BLaER1 treated with 17β-estradiol and CSF1 and Interleukin-3, amounts not matched to agents 10 nM and 100 nM (cell line): Measurements from ENCODE around the gene MYO1D.
"Not testable (repeated sequence)": the region's sequence is repeated elsewhere in the genome, so short reads cannot be mapped to it uniquely, and the experiment has no call there.

Experiments
- H3K27ac ChIP-seq, 11 experiments: shearing (Covaris generic); formaldehyde crosslinking; 2 replicates each; pipeline ENCODE4 v1.8.1; 2022
- H3K27me3 ChIP-seq, 11 experiments: shearing (Covaris generic); formaldehyde crosslinking; 2 replicates each; pipeline ENCODE4 v1.8.1; 2022
- H3K36me3 ChIP-seq, 11 experiments: shearing (Covaris generic); formaldehyde crosslinking; 2 replicates each; pipeline ENCODE4 v1.8.1; 2022
- H3K4me1 ChIP-seq, 10 experiments: shearing (Covaris generic); formaldehyde crosslinking; 2 replicates each; pipeline ENCODE4 v1.8.1; 2022
- H3K4me2 ChIP-seq, 11 experiments: shearing (Covaris generic); formaldehyde crosslinking; 2 replicates each; pipeline ENCODE4 v1.8.1; 2022
- H3K4me3 ChIP-seq, 10 experiments: shearing (Covaris generic); formaldehyde crosslinking; 2 replicates each; pipeline ENCODE4 v1.8.1; 2022
- H3K9ac ChIP-seq, 11 experiments: shearing (Covaris generic); formaldehyde crosslinking; 2 replicates each; pipeline ENCODE4 v1.8.1; 2022
- H3K9me3 ChIP-seq, 11 experiments: shearing (Covaris generic); formaldehyde crosslinking; replicated peaks in 1 of 11; 2 replicates each; pipeline ENCODE4 v1.8.1; 2022
- H4K20me1 ChIP-seq, 11 experiments: shearing (Covaris generic); formaldehyde crosslinking; 2 replicates each; pipeline ENCODE4 v1.8.1; 2022
- Cebpa-rat ChIP-seq, 11 experiments: shearing (Covaris generic); IDR thresholded peaks; 2 replicates each; pipeline ENCODE4 v1.8.1; 2022

The MYO1D gene

DNA sequence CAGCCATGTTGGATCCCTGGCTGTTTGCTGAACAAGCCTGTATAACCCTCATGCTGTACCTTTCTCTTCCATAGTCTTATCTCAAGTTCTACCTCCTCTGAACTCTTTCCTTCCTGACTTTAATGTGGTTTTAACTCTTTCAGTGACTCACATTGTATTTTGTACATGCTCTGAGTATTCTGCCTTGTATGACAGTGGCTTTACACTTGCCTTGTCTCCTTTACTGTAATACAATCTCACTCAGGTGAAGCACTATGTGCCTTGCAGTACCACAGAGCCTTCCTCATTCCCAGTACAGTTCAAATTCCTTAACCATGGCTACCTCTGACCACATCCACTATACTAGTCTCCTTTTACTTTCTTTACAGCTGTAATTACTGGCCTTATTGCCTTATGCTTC is 418.6 kb downstream of the MYO1D start:
- Histone ChIP-seq H3K27me3 (no peaks in the 10 kb centered on the region), H3K9ac (no peak overlapping the region), H3K4me1 (peaks cover 0 to 15% (median 0%) of the 10 kb centered on the region in 10 experiments; a peak in 3 of 20 replicates), H4K20me1 (peaks cover 40 to 100% (median 94%) of the 10 kb centered on the region in 11 experiments; a peak in 21 of 22 replicates), H3K27ac (no peak overlapping the region), H3K4me2 (no peak overlapping the region), H3K4me3 (no peak overlapping the region), H3K36me3 (peaks cover 88 to 100% (median 98%) of the 10 kb centered on the region in 11 experiments), H3K9me3 (no peaks in the 10 kb centered on the region)
- no peak for TF ChIP-seq Cebpa-rat (IDR thresholded peaks at IDR 0.05)

DNA sequence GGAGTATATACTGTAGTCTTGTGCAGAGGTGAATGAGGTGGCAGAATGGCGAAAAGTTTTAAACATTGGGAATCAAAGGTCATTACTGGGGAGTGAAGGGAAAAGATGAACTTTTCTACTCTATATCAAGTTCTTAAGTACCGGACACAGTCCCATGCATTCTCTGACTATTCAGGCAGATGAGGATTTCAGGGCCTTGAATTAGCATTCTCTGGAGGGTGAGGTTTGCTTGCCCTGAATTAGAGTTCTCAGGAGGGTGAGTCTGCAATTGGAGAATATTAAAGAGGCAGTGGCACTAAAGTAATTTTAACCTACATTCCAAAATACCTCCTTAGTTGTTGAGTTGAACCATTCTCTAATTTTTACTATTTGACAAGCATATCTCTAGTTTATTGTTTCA is 423.6 kb downstream of the MYO1D start:
- TF ChIP-seq Cebpa-rat (IDR thresholded peaks at IDR 0.05) = no peak
- Histone ChIP-seq H3K4me3 (no peak overlapping the region), H3K36me3 (peaks cover 96 to 100% (median 99%) of the 10 kb centered on the region in 11 experiments), H3K4me1 (0 out of 20 replicates have a peak, but pooled peaks cover 0 to 4% (median 0%) of the 10 kb centered on the region in 10 experiments), H3K4me2 (no peak overlapping the region), H3K27me3 (no peaks in the 10 kb centered on the region), H3K9ac (no peak overlapping the region), H4K20me1 (peaks cover 36 to 100% (median 90%) of the 10 kb centered on the region in 11 experiments; a peak in 20 of 22 replicates), H3K27ac (no peak overlapping the region), H3K9me3 (no peaks in the 10 kb centered on the region)

DNA sequence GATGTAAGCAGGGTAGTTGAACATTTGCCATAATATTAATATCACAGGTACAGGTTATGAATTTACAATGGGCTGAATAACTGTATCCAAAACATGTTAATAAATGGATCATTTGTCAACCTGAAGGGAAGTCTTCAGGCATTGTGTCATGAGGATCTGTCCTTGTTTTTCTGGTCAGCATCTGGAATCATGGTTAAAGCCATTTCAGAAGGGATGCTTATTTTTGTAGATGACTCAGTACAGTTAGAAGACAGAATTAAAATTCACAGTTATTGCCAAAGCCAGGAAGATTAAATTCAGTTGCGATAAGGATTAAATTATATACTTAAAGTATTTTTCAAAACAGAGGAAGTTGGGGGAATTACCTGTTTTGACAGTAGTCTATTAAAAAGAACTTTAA is 424.6 kb downstream of the MYO1D start:
- peaks cover 0 to 7% (median 0%) of the 10 kb centered on the region in 10 experiments; a peak in 5 of 20 replicates for H3K4me1 ChIP-seq
- no peak overlapping the region for H3K4me2 ChIP-seq
- H3K9me3 ChIP-seq = no peaks in the 10 kb centered on the region
- TF ChIP-seq Cebpa-rat (IDR thresholded peaks at IDR 0.05) = no peak
- H3K27me3 ChIP-seq = no peaks in the 10 kb centered on the region
- peaks cover 96 to 100% (median 99%) of the 10 kb centered on the region in 11 experiments for H3K36me3 ChIP-seq
- no peak overlapping the region for H3K27ac ChIP-seq
- no peak overlapping the region for H3K9ac ChIP-seq
- H3K4me3 ChIP-seq = no peak overlapping the region
- H4K20me1 ChIP-seq = peaks cover 36 to 100% (median 87%) of the 10 kb centered on the region in 11 experiments; a peak in 20 of 22 replicates

DNA sequence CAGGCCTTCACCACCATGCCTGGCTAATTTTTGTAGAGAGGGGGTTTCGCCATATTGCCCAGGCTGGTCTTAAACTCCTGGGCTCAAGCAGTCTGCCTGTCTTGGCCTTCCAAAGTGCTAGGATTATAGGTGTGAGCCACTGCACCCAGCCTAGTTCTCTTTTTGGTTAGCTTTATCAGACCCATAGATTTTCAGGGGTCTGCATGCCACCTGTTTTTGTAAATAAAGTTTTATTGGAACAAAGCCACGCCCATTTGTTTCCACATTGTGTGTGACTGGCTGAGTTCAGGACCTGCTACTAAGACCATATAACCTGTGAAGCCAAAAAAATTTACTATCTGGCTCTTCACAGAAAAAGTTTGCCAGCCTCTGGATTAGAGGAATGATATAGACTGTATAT is 425.0 kb downstream of the MYO1D start:
- peaks cover 32 to 100% (median 84%) of the 10 kb centered on the region in 11 experiments; a peak in 20 of 22 replicates for H4K20me1 ChIP-seq
- H3K9me3 ChIP-seq = no peaks in the 10 kb centered on the region
- H3K4me1 ChIP-seq = peaks cover 2 to 11% (median 3%) of the 10 kb centered on the region in 10 experiments; a peak in 19 of 20 replicates
- H3K4me3 ChIP-seq = no peak overlapping the region
- no peak overlapping the region for H3K9ac ChIP-seq
- TF ChIP-seq Cebpa-rat (IDR thresholded peaks at IDR 0.05) = no peak
- no peak overlapping the region for H3K4me2 ChIP-seq
- H3K36me3 ChIP-seq = peaks cover 95 to 100% (median 99%) of the 10 kb centered on the region in 11 experiments
- no peak overlapping the region for H3K27ac ChIP-seq
- no peaks in the 10 kb centered on the region for H3K27me3 ChIP-seq

DNA sequence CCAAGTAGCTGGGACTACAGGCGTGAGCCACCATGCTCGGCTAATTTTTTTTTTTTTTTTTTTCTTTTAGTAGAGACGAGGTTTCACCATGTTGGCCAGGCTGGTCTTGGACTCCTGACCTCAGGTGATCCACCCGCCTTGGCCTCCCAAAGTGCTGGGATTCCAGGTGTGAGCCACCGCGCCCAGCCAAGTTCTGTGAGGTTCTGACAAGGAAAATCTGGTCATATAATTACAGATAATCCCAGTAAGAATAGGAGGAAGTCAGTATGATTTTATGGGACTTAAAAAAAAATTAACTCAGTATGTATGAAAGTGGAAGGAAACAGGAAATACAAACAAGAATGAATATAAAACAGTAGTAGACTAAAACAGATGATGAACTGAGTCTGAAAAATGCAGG is 426.5 kb downstream of the MYO1D start:
- not testable (repeated sequence) for H3K4me2 ChIP-seq, H3K27me3 ChIP-seq, H3K27ac ChIP-seq, H3K4me3 ChIP-seq, H3K9me3 ChIP-seq, H3K9ac ChIP-seq
- peaks cover 17 to 26% (median 18%) of the 10 kb centered on the region in 10 experiments for H3K4me1 ChIP-seq
- H3K36me3 ChIP-seq = peaks cover 82 to 100% (median 88%) of the 10 kb centered on the region in 11 experiments
- peaks cover 30 to 100% (median 89%) of the 10 kb centered on the region in 11 experiments; a peak in 20 of 22 replicates for H4K20me1 ChIP-seq

DNA sequence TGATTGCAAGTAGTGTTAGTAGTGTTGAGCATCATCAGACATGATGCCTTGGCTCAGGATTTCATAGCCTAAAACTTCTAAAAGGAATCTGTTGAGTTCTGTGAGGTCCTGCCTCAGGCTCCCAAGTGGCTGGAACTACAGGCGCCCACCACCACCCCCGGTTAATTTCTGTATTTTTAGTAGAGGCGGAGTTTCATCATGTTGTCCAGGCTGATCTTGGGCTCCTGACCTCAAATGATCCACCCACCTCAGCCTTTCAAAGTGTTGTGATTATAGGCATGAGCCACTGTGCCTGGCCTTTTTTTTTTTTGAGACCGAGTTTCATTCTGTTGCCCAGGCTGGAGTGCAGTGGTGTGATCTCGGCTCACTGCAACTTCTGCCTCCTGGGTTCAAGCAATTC is 427.0 kb downstream of the MYO1D start:
- Histone ChIP-seq H3K9ac (no peak overlapping the region), H3K27ac (no peak overlapping the region), H3K36me3 (peaks cover 78 to 98% (median 84%) of the 10 kb centered on the region in 11 experiments), H3K27me3 (no peaks in the 10 kb centered on the region), H3K4me2 (no peak overlapping the region), H3K9me3 (no peaks in the 10 kb centered on the region), H4K20me1 (peaks cover 30 to 100% (median 89%) of the 10 kb centered on the region in 11 experiments; a peak in 20 of 22 replicates), H3K4me3 (no peak overlapping the region), H3K4me1 (peaks cover 19 to 28% (median 20%) of the 10 kb centered on the region in 10 experiments)
- TF ChIP-seq Cebpa-rat (IDR thresholded peaks at IDR 0.05) = no peak

DNA sequence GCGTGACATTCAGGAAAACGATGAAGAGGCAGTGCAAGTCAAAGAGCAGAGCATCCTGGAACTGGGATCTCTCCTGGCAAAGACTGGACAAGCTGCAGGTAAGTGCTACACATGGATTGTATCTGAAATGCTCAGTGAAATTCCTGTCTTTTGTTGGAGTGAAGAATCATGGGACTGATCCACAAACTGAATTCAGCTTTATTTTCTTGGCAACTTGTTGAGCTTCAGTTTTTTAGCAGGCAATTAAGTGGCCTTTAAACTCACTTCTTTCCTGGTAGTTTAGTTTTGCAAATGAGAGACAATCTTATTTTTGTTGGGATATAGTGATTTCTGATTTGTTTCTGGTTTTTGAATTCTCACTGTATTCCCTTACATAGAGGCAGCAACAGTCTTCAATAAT is 430.0 kb downstream of the MYO1D start:
- no peak for TF ChIP-seq Cebpa-rat (IDR thresholded peaks at IDR 0.05)
- H3K36me3 ChIP-seq = peaks cover 48 to 68% (median 54%) of the 10 kb centered on the region in 11 experiments
- peak overlapping the region; percentile 51 to 97 (median 89); a peak in 18 of 22 replicates for H3K4me2 ChIP-seq
- H3K27ac ChIP-seq = 0 out of 22 replicates have a peak overlapping the region, but pooled peaks of 1 of the 11 experiments have one; percentile 97
- no peak overlapping the region; a peak in 1 of 20 replicates for H3K4me3 ChIP-seq
- peak overlapping the region in 1 of 11 experiments; percentile 30; a peak in 1 of 22 replicates for H3K9ac ChIP-seq
- peaks cover 20 to 31% (median 26%) of the 10 kb centered on the region in 10 experiments for H3K4me1 ChIP-seq
- peaks cover 11 to 75% (median 64%) of the 10 kb centered on the region in 11 experiments; a peak in 20 of 22 replicates for H4K20me1 ChIP-seq
- no peaks in the 10 kb centered on the region for H3K27me3 ChIP-seq
- H3K9me3 ChIP-seq = peaks cover 0 to 4% (median 0%) of the 10 kb centered on the region in 11 experiments; a peak in 1 of 22 replicates

DNA sequence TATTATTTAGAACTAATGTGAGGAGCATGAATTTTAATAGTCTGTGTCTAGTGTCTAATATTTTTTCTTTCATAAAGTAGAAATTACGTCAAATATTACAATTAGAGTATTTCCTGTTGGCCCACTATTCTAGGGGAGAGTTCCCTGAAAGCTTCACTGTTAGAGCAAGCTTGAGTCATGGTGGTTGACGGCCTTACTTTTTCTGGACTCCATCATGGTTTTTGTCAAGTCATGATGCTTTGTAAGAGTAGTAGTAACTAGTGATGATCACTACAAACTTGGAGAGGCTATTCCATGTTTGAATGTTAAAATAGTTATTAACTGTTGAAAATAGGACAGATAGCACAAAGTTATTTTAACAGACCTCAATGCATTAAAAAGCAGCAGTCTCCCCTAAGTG is 431.0 kb downstream of the MYO1D start:
- TF ChIP-seq Cebpa-rat (IDR thresholded peaks at IDR 0.05) = no peak
- peak overlapping the region in 5 of 11 experiments; percentile 23 to 98 (median 38); a peak in 6 of 22 replicates for H3K27ac ChIP-seq
- H3K9me3 ChIP-seq = peaks cover 0 to 4% (median 0%) of the 10 kb centered on the region in 11 experiments; a peak in 1 of 22 replicates
- peak overlapping the region; percentile 76 to 97 (median 89) for H3K4me2 ChIP-seq
- H3K27me3 ChIP-seq = no peaks in the 10 kb centered on the region
- peaks cover 20 to 31% (median 26%) of the 10 kb centered on the region in 10 experiments for H3K4me1 ChIP-seq
- peak overlapping the region in 5 of 11 experiments; percentile 1 to 42 (median 21); a peak in 3 of 22 replicates for H3K9ac ChIP-seq
- H3K36me3 ChIP-seq = peaks cover 38 to 58% (median 44%) of the 10 kb centered on the region in 11 experiments
- H3K4me3 ChIP-seq = peak overlapping the region; percentile 89 to 100 (median 97); a peak in 17 of 20 replicates
- peaks cover 10 to 65% (median 55%) of the 10 kb centered on the region in 11 experiments; a peak in 20 of 22 replicates for H4K20me1 ChIP-seq

DNA sequence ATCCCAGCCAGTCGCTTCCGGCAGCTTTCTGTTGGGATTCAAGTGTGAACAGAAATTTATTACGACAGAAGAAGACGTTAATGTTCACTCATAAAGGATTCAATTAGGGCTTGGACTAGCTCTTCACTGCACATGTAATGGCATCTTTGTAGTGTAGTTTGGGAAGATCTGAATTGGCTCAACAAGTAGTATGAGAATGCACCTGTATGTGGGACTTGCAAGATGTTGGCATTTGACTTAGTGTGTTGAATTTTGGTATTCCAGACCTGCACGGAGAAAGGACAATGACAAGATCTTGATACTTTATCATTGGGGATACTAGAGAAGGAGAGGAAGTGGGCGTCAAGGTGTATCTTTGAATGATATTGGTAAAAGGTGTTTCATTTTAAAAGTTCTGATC is 431.4 kb downstream of the MYO1D start:
- H3K4me2 ChIP-seq = peak overlapping the region; percentile 76 to 97 (median 89)
- peak overlapping the region; percentile 89 to 100 (median 97) for H3K4me3 ChIP-seq
- H3K36me3 ChIP-seq = peaks cover 33 to 54% (median 39%) of the 10 kb centered on the region in 11 experiments
- no peak for TF ChIP-seq Cebpa-rat (IDR thresholded peaks at IDR 0.05)
- peaks cover 10 to 61% (median 50%) of the 10 kb centered on the region in 11 experiments; a peak in 19 of 22 replicates for H4K20me1 ChIP-seq
- H3K9me3 ChIP-seq = peaks cover 0 to 4% (median 0%) of the 10 kb centered on the region in 11 experiments; a peak in 1 of 22 replicates
- peak overlapping the region; percentile 95 to 100 (median 97) for H3K9ac ChIP-seq
- H3K27me3 ChIP-seq = no peaks in the 10 kb centered on the region
- H3K4me1 ChIP-seq = peaks cover 20 to 31% (median 26%) of the 10 kb centered on the region in 10 experiments
- peak overlapping the region in 10 of 11 experiments; percentile 93 to 99 (median 96); a peak in 19 of 22 replicates for H3K27ac ChIP-seq
